Neural progenitor cell (in vitro differentiated cells): ENCODE data around the gene MGP. TPM values are rescaled to one million over a fixed set of nuclear protein-coding genes. Genes with fewer than 3 reads are reported as not detected.

Experiments used
- DNase-seq: peaks from one replicate; pipeline ENCODE4 v3.0.0-alpha.2; 2016; ENCODE audit warnings: low spot score
- H2AFZ ChIP-seq: fragments of 200-600 bp; sonication (generic); replicated peaks from 2 replicates; pipeline ENCODE4 v1.6.1; 2016; ENCODE audit warnings: antibody characterized with exemption
- H3F3A ChIP-seq: fragments of 200-600 bp; sonication (generic); 2 replicates; pipeline ENCODE4 v1.6.1; 2016; ENCODE audit warnings: antibody characterized with exemption, low read depth
- H3K27ac ChIP-seq: fragments of 200-600 bp; sonication (generic); 2 replicates; pipeline ENCODE4 v1.5.1; 2016; ENCODE audit warnings: mild to moderate bottlenecking
- H3K27me3 ChIP-seq: fragments of 200-600 bp; sonication (generic); 2 replicates; pipeline ENCODE4 v1.6.1; 2016; ENCODE audit warnings: mild to moderate bottlenecking, moderate library complexity
- H3K36me3 ChIP-seq: fragments of 200-600 bp; sonication (generic); 2 replicates; pipeline ENCODE4 v1.5.1; 2016
- H3K4me1 ChIP-seq: fragments of 200-600 bp; sonication (generic); 2 replicates; pipeline ENCODE4 v1.6.1; 2016; ENCODE audit warnings: mixed run types
- H3K4me2 ChIP-seq: fragments of 200-600 bp; sonication (generic); 2 replicates; pipeline ENCODE4 v1.6.1; 2016
- H3K4me3 ChIP-seq: fragments of 200-600 bp; sonication (generic); 2 replicates; pipeline ENCODE4 v1.5.1; 2016
- H3K79me2 ChIP-seq: fragments of 200-600 bp; sonication (generic); 2 replicates; pipeline ENCODE4 v1.6.1; 2016; ENCODE audit warnings: low read depth
- H3K9ac ChIP-seq: fragments of 200-600 bp; sonication (generic); 2 replicates; pipeline ENCODE4 v1.6.1; 2016
- H3K9me3 ChIP-seq: fragments of 200-600 bp; sonication (generic); 2 replicates; pipeline ENCODE4 v1.5.1; 2016; ENCODE audit warnings: low read depth
- H4K20me1 ChIP-seq: fragments of 200-600 bp; sonication (generic); 2 replicates; pipeline ENCODE4 v1.6.1; 2016; ENCODE audit warnings: low read depth
- H3K27ac Mint-ChIP-seq: 3 replicates; pipeline ENCODE4 v1.8.0; 2021; ENCODE audit warnings: mixed read lengths
- H3K27me3 Mint-ChIP-seq: 2 replicates; pipeline ENCODE4 v1.8.0; 2022; ENCODE audit warnings: low read depth, mild to moderate bottlenecking, inconsistent platforms, moderate library complexity, mixed read lengths; ENCODE audit not compliant: insufficient read depth
- H3K36me3 Mint-ChIP-seq: 3 replicates; pipeline ENCODE4 v1.8.0; 2021; ENCODE audit warnings: mixed read lengths
- H3K4me1 Mint-ChIP-seq: 3 replicates; pipeline ENCODE4 v1.8.0; 2021; ENCODE audit warnings: mixed read lengths
- H3K4me3 Mint-ChIP-seq: 3 replicates; pipeline ENCODE4 v1.8.0; 2021; ENCODE audit warnings: mild to moderate bottlenecking, moderate library complexity, mixed read lengths
- H3K9me3 Mint-ChIP-seq: 3 replicates; pipeline ENCODE4 v1.8.0; 2020; ENCODE audit warnings: mixed read lengths
- EZH2 ChIP-seq: fragments of 200-600 bp; sonication (generic); IDR thresholded peaks from 2 replicates; pipeline ENCODE4 v1.6.1; 2017; ENCODE audit warnings: antibody characterized with exemption, mild to moderate bottlenecking, moderate library complexity
- EZH2phosphoT487 ChIP-seq: fragments of 200-600 bp; sonication (generic); IDR thresholded peaks from 2 replicates; pipeline ENCODE4 v1.6.1; 2017; ENCODE audit warnings: antibody characterized with exemption
- total RNA-seq: library from RNA; depleted of rRNA; stranded (reverse); fragments of >200 nt; gene quantifications from 2 replicates; pipeline ENCODE4 v1.2.3, GENCODE V29; 2015; ENCODE audit warnings: low replicate concordance
- TF ChIP-seq, protein P1 (sequence below): fragments of 200-600 bp; sonication (generic); IDR thresholded peaks from 2 replicates; pipeline ENCODE4 v1.5.1; 2017; ENCODE audit warnings: antibody characterized with exemption, mild to moderate bottlenecking

Gene MGP
- total RNA-seq, 1 donor from 2014 or later, result not detected

DNA sequence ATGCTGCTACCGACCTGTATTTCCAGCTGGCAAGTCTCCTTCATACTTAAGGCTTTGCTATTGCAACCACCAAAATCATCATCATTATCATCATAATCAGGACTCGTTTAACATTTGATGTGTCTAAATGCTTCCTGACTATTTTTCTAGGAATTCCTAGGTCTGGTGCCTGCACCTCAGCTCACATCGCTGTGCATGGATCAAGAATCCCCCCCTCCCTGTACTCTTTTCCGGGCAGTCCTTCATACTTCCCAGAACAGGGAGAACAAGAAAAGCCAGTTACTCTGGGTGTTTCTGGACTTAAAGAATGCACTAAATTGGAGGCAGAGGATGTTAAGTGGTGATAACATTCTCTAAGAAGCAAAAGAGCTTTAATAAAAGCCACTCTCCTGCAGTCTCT is 43.3 kb upstream of the MGP start:
- TF ChIP-seq, protein P1, sequence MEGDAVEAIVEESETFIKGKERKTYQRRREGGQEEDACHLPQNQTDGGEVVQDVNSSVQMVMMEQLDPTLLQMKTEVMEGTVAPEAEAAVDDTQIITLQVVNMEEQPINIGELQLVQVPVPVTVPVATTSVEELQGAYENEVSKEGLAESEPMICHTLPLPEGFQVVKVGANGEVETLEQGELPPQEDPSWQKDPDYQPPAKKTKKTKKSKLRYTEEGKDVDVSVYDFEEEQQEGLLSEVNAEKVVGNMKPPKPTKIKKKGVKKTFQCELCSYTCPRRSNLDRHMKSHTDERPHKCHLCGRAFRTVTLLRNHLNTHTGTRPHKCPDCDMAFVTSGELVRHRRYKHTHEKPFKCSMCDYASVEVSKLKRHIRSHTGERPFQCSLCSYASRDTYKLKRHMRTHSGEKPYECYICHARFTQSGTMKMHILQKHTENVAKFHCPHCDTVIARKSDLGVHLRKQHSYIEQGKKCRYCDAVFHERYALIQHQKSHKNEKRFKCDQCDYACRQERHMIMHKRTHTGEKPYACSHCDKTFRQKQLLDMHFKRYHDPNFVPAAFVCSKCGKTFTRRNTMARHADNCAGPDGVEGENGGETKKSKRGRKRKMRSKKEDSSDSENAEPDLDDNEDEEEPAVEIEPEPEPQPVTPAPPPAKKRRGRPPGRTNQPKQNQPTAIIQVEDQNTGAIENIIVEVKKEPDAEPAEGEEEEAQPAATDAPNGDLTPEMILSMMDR, result no peak
- TF ChIP-seq EZH2 (no peak), EZH2phosphoT487 (no peak)
- no peaks in the 10 kb centered on the region for H3K36me3 ChIP-seq
- H3K9me3 Mint-ChIP-seq, result no peaks in the 10 kb centered on the region
- H3K79me2 ChIP-seq, result no peaks in the 10 kb centered on the region
- DNase-seq, result no peak
- H4K20me1 ChIP-seq, result no peaks in the 10 kb centered on the region
- peaks cover 4% of the 10 kb centered on the region for H3K4me1 Mint-ChIP-seq
- H3K27ac ChIP-seq, result no peak overlapping the region
- H3K4me3 Mint-ChIP-seq, result no peak overlapping the region
- no peaks in the 10 kb centered on the region for H3K27me3 Mint-ChIP-seq
- H3K9ac ChIP-seq, result no peak overlapping the region
- H3K4me2 ChIP-seq, result no peak overlapping the region
- H3K9me3 ChIP-seq, result no peaks in the 10 kb centered on the region
- H3K36me3 Mint-ChIP-seq, result no peaks in the 10 kb centered on the region
- H3K27me3 ChIP-seq, result no peaks in the 10 kb centered on the region
- no peaks in the 10 kb centered on the region for H3F3A ChIP-seq
- H3K27ac Mint-ChIP-seq, result no peak overlapping the region
- no peak overlapping the region for H3K4me3 ChIP-seq
- no peaks in the 10 kb centered on the region for H3K4me1 ChIP-seq
- peak overlapping the region; percentile 60 for H2AFZ ChIP-seq

DNA sequence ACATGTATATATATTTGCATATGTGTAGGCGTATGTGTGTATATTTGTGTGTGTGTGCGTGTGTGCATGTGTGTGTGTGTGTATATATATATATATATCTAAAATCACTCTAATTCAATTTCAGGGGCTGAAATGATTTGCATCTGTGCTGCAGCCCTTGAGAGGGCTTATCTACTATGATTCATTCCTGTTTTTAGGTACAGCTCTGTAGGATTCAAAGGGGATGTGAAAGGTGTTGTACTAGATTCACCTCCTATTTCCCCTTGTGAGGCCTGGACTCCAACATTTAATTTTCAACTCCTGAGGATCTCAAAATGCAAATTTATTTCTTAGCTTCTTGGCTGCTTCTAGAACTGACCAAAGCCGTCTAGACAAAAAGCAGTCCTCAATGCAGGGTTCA is 41.6 kb upstream of the MGP start:
- TF ChIP-seq EZH2phosphoT487 (no peak), EZH2 (no peak)
- TF ChIP-seq, protein P1, result no peak
- Histone ChIP-seq H3K79me2 (no peaks in the 10 kb centered on the region), H3K27me3 (no peaks in the 10 kb centered on the region), H3K27ac (no peak overlapping the region), H3K4me3 (no peak overlapping the region), H3K9ac (no peak overlapping the region), H2AFZ (no peak overlapping the region), H3K9me3 (no peaks in the 10 kb centered on the region), H3K36me3 (no peaks in the 10 kb centered on the region), H3K4me1 (no peaks in the 10 kb centered on the region), H4K20me1 (no peaks in the 10 kb centered on the region), H3F3A (no peaks in the 10 kb centered on the region), H3K4me2 (no peak overlapping the region)
- Mint-ChIP-seq H3K9me3 (no peaks in the 10 kb centered on the region), H3K27ac (no peak overlapping the region), H3K36me3 (no peaks in the 10 kb centered on the region), H3K4me1 (peaks cover 4% of the 10 kb centered on the region), H3K4me3 (no peak overlapping the region), H3K27me3 (no peaks in the 10 kb centered on the region)
- DNase-seq, result no peak

DNA sequence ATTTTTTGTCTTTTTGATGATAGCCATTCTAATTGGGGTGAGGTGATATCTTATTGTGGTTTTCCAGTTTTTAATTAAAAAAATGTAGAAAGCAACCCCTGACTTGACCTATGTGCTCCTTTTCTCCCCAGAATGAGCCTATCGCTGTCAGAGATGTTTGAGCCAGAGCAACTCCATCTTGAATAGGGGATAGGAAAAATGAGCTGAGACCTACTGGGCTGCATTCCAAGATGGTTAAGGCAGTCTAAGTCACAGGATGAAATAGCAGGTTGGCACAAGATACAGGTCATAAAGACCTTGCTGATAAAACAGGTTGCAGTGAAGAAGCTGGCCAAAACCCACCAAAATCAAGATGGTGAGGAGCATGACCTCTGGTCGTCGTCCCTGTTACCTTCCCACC is 38.9 kb upstream of the MGP start:
- Histone ChIP-seq H3K79me2 (no peaks in the 10 kb centered on the region), H3F3A (no peaks in the 10 kb centered on the region), H3K9me3 (no peaks in the 10 kb centered on the region), H3K4me2 (no peak overlapping the region), H3K9ac (no peak overlapping the region), H4K20me1 (no peaks in the 10 kb centered on the region), H3K27me3 (no peaks in the 10 kb centered on the region), H3K27ac (no peak overlapping the region), H3K4me1 (no peaks in the 10 kb centered on the region), H2AFZ (no peak overlapping the region), H3K36me3 (no peaks in the 10 kb centered on the region), H3K4me3 (no peak overlapping the region)
- Mint-ChIP-seq H3K4me1 (peaks cover 4% of the 10 kb centered on the region), H3K27ac (no peak overlapping the region), H3K9me3 (no peaks in the 10 kb centered on the region), H3K4me3 (no peak overlapping the region), H3K36me3 (no peaks in the 10 kb centered on the region), H3K27me3 (no peaks in the 10 kb centered on the region)
- TF ChIP-seq, protein P1, result no peak
- no peak for DNase-seq

DNA sequence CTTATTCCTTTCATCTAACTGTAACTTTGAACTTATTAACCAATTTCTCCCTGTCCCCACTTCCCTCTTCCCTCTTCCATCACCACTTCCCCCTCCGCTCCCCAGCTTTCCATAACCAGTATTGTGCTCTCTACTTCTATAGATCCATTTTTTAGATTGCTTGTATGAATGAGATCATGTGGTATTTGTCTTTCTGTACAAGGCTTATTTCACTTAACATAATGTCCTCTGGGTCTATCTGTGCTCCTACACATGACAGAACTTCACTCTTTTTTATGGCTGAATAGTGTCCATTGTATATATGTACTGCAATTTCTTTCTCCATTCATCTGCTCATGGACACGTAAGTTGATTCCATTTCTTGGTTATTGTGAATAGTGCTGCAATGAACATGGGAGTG is 38.3 kb upstream of the MGP start:
- Histone ChIP-seq H3K4me1 (no peaks in the 10 kb centered on the region), H3K27ac (no peak overlapping the region), H3K4me3 (no peak overlapping the region), H3F3A (no peaks in the 10 kb centered on the region), H4K20me1 (no peaks in the 10 kb centered on the region), H2AFZ (no peak overlapping the region), H3K27me3 (no peaks in the 10 kb centered on the region), H3K4me2 (no peak overlapping the region), H3K9me3 (no peaks in the 10 kb centered on the region), H3K9ac (no peak overlapping the region), H3K36me3 (no peaks in the 10 kb centered on the region), H3K79me2 (no peaks in the 10 kb centered on the region)
- Mint-ChIP-seq H3K4me1 (peaks cover 3% of the 10 kb centered on the region), H3K27ac (no peak overlapping the region), H3K36me3 (no peaks in the 10 kb centered on the region), H3K27me3 (no peaks in the 10 kb centered on the region), H3K9me3 (no peaks in the 10 kb centered on the region), H3K4me3 (no peak overlapping the region)
- DNase-seq, result no peak
- TF ChIP-seq, protein P1, result no peak
- no peak for TF ChIP-seq EZH2
- no peak for TF ChIP-seq EZH2phosphoT487
